Stimulated activated CD8-positive, alpha-beta memory T cell treated with anti-CD3 and anti-CD28 coated beads, Interleukin-12 subunit alpha, Interleukin-12 subunit beta, amount 100 ng/mL, for 24 hours (primary cell): ENCODE results near the gene B4GALNT3.

Source experiments
- DNase-seq: peaks from one replicate; pipeline ENCODE4 v3.0.0-alpha.2; 2020; ENCODE audit errors: extremely low read depth

The B4GALNT3 gene

DNA sequence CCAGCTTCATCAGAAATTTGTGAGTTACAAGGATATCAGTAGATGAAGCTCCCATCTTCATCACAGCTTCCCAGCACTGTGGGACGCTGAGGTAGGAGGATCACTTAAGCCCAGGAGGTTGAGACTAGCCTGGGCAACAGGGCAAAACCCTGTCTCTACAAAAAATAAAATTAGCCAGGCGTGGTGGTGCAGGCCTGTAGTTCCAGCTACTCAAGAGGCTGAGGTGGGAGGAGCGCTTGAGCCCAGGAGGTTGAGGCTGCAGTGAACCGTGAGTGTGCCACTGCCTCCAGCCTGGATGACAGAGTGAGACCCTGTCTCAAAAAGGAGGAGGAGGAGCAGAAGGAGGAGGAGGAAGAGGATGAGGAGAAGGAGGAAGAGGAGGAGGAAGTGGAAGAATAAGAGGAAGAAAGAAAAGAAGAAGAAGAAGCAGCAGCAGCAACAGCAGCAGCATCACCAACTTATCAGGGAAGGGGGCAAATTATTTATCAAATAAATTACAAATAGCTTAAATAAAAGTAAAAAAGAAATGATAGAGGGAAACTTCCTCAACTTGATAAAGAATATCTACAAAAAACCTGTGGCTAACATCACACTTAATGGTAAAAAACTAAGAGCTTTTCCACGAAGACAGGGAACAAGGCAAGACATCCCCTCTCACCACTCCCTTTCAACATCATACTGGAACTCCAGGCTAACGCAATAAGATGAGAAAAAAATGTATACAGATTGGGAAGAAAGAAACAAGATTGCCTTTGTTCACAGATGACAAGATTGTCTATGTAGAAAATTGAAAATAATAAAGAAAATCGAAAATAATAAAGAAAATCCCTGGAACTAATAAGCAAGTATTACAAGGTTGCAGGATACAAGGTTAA is 133.9 kb downstream of the B4GALNT3 start:
- no peak for DNase-seq

DNA sequence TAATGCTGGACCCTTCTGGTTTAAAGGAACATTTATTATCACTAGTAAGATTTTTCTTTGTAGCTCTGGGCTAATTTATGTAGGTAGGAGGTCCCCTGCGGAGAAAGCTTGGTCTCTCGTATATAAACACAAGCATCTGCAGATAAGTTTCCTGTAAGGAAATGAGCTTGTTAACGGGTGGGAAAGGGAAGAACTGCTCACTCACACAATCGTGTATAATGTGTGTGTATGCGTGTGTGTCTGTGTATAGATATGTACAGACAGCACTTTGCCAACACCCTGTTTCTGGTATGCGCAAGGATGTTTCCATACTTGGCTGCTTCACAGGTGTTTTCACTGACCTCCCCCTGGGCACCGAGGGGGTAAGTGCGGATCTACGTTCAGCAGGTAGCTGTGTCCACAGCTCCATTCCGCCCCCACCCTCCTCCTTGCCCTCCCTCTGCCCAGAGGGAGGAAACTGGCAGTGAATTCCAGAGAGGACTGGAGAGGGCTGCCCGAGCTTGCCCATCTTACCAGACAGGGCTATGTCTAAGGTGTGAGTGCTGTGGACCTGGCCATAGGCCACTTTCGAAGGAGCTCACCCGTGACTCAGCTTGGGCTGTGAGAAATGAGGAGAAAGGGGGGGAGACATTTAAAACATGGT is 138.3 kb downstream of the B4GALNT3 start:
- no peak for DNase-seq

DNA sequence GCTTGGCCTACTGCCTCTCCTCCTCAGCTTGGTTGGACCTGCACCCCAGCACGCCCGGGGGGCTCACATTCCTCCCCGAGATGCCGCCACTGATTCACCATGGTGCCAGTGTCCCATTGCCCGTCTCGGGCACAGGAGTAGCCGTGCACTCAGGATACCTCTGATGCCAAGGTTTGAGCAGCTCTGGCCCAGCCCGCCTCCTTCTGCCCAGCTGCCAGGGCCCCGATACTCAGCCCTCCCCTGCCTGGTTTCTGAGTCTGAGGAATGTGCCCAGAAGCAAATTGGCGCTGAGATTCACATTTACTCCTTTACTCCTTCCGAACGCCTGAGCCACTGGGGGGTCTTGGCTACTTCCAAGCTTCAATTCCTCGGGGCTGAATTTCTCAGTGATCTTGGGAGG is 140.0 kb downstream of the B4GALNT3 start:
- DNase-seq = no peak

DNA sequence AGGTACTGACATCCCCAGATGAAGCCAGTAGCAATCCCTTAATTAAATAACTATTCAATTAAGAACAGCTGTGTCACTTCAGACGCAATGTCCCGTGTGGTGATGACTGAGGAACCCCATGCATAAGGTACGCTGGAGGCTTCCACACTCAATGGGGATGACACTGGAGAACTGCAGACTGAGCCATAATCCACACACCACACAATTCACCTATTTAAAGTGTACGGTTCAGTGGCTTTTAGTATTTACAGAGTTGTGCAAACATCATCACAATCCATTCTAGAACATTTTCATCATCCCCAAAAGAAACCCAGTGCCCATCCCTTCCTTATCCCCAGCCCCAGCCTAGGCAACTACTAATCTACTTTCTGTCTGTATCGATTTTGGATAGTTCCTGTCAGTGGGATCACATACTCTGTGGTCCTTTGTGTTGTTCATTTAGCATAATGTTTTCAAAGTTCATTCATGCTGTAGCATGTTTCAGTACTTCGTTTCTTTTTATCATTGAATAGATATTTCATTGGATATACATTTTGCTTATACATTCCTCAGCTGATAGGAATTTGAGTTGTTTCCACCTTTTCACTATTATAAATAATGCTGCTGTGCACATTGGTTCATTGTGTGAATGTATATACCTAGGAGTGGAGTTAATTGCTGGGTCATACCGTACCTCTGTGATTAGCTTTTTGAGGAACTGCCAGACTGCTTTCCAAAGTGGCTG is 142.4 kb downstream of the B4GALNT3 start:
- DNase-seq = no peak

DNA sequence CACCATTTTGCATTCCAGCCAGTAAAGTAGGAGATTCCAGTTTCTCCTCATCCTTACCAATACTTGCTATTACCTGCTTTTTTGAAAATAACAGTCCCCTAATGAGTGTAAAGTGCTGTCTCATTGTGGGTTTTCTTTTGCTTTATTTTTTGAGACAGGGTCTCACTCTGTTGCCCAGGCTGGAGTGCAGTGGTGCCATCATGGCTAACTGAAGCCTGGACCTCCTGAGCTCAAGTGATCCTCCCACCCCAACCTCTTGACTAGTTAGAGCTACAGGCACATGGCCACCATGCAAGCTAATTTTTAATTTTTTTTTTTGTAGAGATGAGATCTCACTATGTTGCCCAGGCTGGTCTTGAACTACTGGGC is 142.9 kb downstream of the B4GALNT3 start:
- DNase-seq = no peak

DNA sequence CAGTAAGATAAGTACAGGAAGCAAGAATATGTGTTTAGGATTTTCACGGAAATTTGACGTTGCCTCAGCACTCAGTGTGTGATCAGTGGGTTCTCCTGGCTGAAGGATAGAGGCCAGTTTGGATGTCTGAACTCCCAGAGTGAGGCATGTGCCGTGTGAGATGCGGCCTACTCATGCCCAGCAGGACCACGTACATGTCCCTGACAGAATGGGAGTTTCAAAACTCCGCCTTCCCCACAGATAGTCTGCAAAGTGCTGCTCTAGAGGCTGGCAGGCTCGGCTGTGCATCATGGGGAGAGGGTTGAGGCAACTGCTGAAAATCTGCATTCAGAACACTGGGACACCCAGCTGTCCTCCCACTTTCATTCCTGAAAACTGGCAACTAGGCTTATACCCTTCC is 145.2 kb downstream of the B4GALNT3 start:
- DNase-seq = no peak

DNA sequence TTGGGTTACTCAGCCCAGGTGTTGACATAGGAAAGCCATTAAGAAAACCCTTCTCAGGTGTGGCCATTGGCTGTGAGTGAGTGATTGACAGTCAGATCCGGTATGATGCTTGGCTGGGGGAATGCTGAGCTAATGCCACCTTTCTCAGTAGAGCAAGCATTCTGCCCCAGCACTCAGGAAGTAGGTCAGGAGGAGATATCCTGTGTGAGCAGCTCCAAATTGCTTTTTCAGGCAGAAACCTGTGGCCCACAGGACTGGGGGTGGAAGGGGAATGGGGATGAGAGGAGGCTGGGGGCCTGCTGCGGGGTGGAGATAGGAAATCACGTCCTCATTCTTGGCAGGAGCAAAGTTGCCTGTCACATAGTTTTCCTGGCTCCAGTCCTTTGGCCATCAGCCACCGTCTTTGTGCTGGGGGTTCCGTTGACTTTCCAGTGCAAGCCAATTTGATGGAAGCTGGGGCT is 147.8 kb downstream of the B4GALNT3 start:
- no peak for DNase-seq

DNA sequence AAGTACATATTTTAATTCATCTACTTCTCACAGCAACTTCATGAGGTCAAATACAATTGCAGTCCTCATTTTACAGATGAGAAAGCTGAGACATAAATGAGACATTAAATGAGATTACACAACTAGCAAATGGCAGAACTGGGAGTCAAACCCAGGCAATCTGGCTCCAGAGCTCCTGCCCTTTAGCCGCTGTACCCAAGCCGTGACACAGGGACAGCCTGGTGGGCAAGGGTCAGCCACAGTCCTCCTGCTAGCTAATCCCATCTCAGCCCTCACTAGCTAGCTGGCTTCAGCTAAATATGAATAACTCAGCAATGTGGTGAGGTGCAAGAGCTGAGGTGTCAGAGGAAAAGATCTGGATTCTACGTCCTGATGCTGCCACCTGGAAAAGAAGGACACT is 148.7 kb downstream of the B4GALNT3 start:
- no peak for DNase-seq

DNA sequence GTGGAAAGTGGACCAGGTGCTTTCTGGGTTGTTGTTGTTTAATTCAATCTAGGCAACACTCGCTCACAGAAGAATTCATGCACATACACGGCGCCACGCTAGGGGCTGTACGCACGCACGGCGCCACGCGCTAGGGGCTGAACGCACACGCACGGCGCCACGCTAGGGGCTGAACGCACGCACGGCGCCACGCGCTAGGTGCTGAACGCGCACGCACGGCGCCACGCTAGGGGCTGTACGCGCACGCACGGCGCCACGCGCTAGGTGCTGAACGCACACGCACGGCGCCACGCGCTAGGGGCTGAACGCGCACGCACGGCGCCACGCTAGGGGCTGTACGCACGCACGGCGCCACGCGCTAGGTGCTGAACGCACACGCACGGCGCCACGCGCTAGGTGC is 149.2 kb downstream of the B4GALNT3 start:
- DNase-seq = no peak

DNA sequence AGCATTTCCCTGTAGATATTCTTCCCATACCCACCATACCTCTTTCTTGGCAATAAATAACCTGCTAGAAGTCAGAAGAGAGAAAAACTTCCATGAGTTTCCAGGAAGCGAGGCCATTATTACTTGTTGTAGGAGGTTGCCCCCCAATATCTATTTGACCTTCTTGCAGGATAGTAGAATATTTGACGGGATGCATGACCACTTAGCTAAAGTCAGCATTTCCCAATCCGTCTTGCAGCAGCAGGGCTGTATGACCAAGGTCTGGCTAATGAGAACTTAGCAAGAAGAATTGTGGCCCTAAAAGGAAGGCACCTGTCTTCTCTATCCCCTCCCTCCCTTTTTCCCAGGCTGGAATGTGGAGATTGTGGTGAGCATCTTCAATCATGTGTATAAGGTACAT is 152.0 kb downstream of the B4GALNT3 start:
- no peak for DNase-seq

DNA sequence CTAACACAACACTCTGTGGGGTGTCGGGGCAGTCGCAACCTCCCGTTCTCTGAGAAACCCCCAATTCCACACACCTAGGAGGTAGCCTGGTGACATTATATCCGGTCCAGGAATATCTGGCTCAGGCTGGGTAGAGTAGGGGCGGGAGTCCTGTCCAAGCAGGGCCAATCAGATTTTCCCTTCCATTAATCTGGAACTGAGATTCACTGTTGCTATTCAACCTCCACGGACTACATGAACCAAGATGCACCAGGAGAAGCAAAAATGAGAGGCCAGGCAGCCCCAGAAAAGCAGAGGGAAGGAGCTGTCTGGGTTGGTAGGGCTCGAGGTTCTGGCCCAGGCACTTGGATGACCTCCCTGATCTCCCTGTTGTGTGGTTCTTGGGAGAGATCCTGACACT is 152.6 kb downstream of the B4GALNT3 start:
- DNase-seq = no peak

DNA sequence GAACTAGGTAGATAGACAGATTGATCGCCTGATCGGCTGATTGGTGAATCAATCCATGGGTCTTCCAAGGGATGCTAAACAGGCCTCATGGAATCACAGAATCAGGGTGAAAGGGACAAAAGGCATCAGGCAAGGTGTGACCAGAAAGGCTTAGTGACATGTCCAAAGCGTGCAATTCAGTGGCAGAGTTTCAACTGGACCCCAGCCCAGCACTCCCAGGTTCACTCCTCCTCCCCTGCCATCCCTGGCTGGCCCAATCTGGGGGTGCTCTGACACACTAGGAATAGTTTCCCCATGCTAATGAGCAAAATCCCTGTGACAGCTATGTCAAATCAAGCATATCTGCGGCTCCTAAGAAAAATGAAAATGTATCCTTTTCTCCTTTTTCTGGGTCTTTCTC is 153.1 kb downstream of the B4GALNT3 start:
- DNase-seq = no peak
